ENCODE measurements around the gene RRP15.
A peak's percentile ranks its signal among the peaks of the same experiment; 100 is the strongest.

Gene RRP15

GRCh38 chr1:218342091-218342490 is 57.0 kb downstream of the RRP15 start:
- DNase-seq = no peak

- DNase-seq = peak; percentile 26
Measured at GRCh38 chr1:218344814-218345672, 60.0 kb downstream of the RRP15 start, which contains the start of gene TGFB2. Gene TGFB2 (plus strand): TSS chr1:218345336. CDS start chr1:218346702, 1,366 bp downstream.

- peak; percentile 42 for DNase-seq
Measured at GRCh38 chr1:218345673-218346390, 60.7 kb downstream of the RRP15 start.

- no peak for DNase-seq
Measured at GRCh38 chr1:218346391-218347204, 61.5 kb downstream of the RRP15 start.

- DNase-seq = no peak
Measured at GRCh38 chr1:218347336-218347722, 62.2 kb downstream of the RRP15 start.

- DNase-seq = no peak
Measured at GRCh38 chr1:218347723-218348627, 62.9 kb downstream of the RRP15 start.

- DNase-seq = no peak
Measured at GRCh38 chr1:218348628-218349071, 63.6 kb downstream of the RRP15 start.

GRCh38 chr1:218349348-218350034 is 64.4 kb downstream of the RRP15 start:
- no peak for DNase-seq

- DNase-seq = no peak
Measured at GRCh38 chr1:218350035-218350525, 65.0 kb downstream of the RRP15 start.

- no peak for DNase-seq
Measured at GRCh38 chr1:218350801-218351266, 65.7 kb downstream of the RRP15 start.

GRCh38 chr1:218351391-218352074 is 66.4 kb downstream of the RRP15 start:
- peak; percentile 31 for DNase-seq

GRCh38 chr1:218352075-218352438 is 67.0 kb downstream of the RRP15 start:
- DNase-seq = no peak

GRCh38 chr1:218353656-218354055 is 68.6 kb downstream of the RRP15 start:
- DNase-seq = no peak

- no peak for DNase-seq
Measured at GRCh38 chr1:218355278-218355677, 70.2 kb downstream of the RRP15 start.

- DNase-seq = no peak
Measured at GRCh38 chr1:218357211-218357892, 72.3 kb downstream of the RRP15 start.

- DNase-seq = no peak
Measured at GRCh38 chr1:218357893-218358232, 72.8 kb downstream of the RRP15 start.

GRCh38 chr1:218361298-218362065 is 76.4 kb downstream of the RRP15 start:
- DNase-seq = no peak

GRCh38 chr1:218362418-218363076 is 77.5 kb downstream of the RRP15 start:
- DNase-seq = no peak

- no peak for DNase-seq
Measured at GRCh38 chr1:218363141-218363540, 78.0 kb downstream of the RRP15 start.

All from activated naive CD4-positive, alpha-beta T cell treated with anti-CD3 and anti-CD28 coated beads, Interleukin-2, amount 50 U/mL, for 16 hours (primary cell).